A673 (cell line): ENCODE data around the gene LMAN1L. TPM values are rescaled to one million over a fixed set of nuclear protein-coding genes. Genes with fewer than 3 reads are reported as not detected.

Source experiments
- BruUV-seq: library from RNA; stranded (reverse); fragments of 400-500 nt; replicated peaks from 2 replicates; lab custom pipeline; 2021; lab: Mats Ljungman, UMichigan
- CTCF ChIA-PET: fragments of 300-600 bp; sonication (Branson Sonifier 250); formaldehyde crosslinking; loops from one replicate; lab custom pipeline; 2022; ENCODE audit warnings: antibody characterized with exemption; lab: Charles Lee
- POLR2A ChIA-PET: fragments of 300-600 bp; sonication (Branson Sonifier 250); formaldehyde crosslinking; loops from one replicate; lab custom pipeline; 2022; ENCODE audit warnings: antibody characterized with exemption; ENCODE audit not compliant: low non-redundant PET; lab: Charles Lee
- DNase-seq: peaks from one replicate; pipeline ENCODE4 v3.0.0-alpha.2; 2015; ENCODE audit warnings: low spot score
- H3K27ac ChIP-seq: fragments of 200-600 bp; sonication (generic); 2 replicates; pipeline ENCODE4 v1.5.1; 2016; ENCODE audit warnings: mixed run types, low read depth, mild to moderate bottlenecking, mixed read lengths, antibody characterized with exemption, low read length; ENCODE audit not compliant: poor library complexity, severe bottlenecking
- H3K27me3 ChIP-seq: fragments of 200-600 bp; sonication (generic); replicated peaks from 2 replicates; pipeline ENCODE4 v1.6.1; 2017; ENCODE audit warnings: mixed run types, low read depth, mild to moderate bottlenecking, mixed read lengths, antibody characterized with exemption, low read length; ENCODE audit not compliant: insufficient read depth, poor library complexity
- H3K36me3 ChIP-seq: fragments of 200-600 bp; sonication (generic); 2 replicates; pipeline ENCODE4 v1.6.1; 2016; ENCODE audit warnings: mixed run types, mild to moderate bottlenecking, mixed read lengths, antibody characterized with exemption, low read length; ENCODE audit not compliant: insufficient read depth, poor library complexity, severe bottlenecking
- H3K4me1 ChIP-seq: fragments of 200-600 bp; sonication (generic); 2 replicates; pipeline ENCODE4 v1.6.1; 2017; ENCODE audit warnings: mixed run types, mild to moderate bottlenecking, mixed read lengths, antibody characterized with exemption, low read length; ENCODE audit not compliant: insufficient read depth, poor library complexity, severe bottlenecking
- H3K4me3 ChIP-seq: fragments of 200-600 bp; sonication (generic); 2 replicates; pipeline ENCODE4 v1.5.1; 2016; ENCODE audit warnings: low read depth, mixed run types, mild to moderate bottlenecking, mixed read lengths, low read length; ENCODE audit not compliant: poor library complexity, severe bottlenecking
- H3K9me3 ChIP-seq: fragments of 200-600 bp; sonication (generic); 2 replicates; pipeline ENCODE4 v1.6.1; 2016; ENCODE audit warnings: mixed run types, low read depth, mild to moderate bottlenecking, mixed read lengths, antibody characterized with exemption, low read length; ENCODE audit not compliant: poor library complexity, severe bottlenecking
- EZH2 ChIP-seq: fragments of 200-600 bp; sonication (generic); IDR thresholded peaks from 2 replicates; pipeline ENCODE4 v1.6.1; 2017; ENCODE audit warnings: borderline replicate concordance, low read depth, mild to moderate bottlenecking, mixed read lengths, antibody characterized with exemption, low read length; ENCODE audit not compliant: poor library complexity, severe bottlenecking
- intact Hi-C: fragments of 100-400 bp; cut with micrococcal nuclease; formaldehyde crosslinking; loops from one replicate; pipeline ENCODE4 v1.10.0; 2022; ENCODE audit not compliant: unreplicated experiment
- total RNA-seq: library from RNA; stranded (reverse); gene quantifications from 2 replicates; pipeline ENCODE4 v1.2.3, GENCODE V29; 2021
- TF ChIP-seq, protein P1 (sequence below): fragments of 300-800, 200-600 bp; sonication (generic); conservative IDR thresholded peaks from 2 replicates; pipeline ENCODE4 v1.5.1; 2017; ENCODE audit warnings: low read depth, mild to moderate bottlenecking, antibody characterized with exemption, low read length, moderate library complexity, mixed read lengths

LMAN1L gene
- total RNA-seq, 1 experiment from 2014 or later = 0.80 TPM

DNA sequence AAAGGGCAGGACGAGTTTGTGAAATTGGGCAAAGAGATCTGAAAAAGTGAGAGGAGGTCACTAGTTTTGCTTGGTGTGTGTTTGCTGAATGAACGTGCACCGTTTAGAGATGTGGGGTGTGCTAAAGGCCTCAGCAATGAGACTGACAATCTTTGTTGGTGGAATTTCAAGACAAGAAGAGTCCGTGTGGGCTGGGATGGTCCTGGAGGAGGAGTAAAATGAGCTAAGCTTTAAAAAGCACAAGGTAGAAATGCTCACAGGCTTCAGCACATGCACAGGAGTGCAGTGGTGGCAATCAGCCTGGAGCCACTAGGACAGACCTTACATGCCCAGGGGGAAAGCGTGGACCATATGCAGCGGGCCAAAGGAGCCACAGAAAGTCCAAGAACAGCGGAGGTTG, 12.3 kb downstream of the LMAN1L start:
- POLR2A ChIA-PET = no interaction called here
- TF ChIP-seq EZH2 = no peak
- TF ChIP-seq, protein P1, sequence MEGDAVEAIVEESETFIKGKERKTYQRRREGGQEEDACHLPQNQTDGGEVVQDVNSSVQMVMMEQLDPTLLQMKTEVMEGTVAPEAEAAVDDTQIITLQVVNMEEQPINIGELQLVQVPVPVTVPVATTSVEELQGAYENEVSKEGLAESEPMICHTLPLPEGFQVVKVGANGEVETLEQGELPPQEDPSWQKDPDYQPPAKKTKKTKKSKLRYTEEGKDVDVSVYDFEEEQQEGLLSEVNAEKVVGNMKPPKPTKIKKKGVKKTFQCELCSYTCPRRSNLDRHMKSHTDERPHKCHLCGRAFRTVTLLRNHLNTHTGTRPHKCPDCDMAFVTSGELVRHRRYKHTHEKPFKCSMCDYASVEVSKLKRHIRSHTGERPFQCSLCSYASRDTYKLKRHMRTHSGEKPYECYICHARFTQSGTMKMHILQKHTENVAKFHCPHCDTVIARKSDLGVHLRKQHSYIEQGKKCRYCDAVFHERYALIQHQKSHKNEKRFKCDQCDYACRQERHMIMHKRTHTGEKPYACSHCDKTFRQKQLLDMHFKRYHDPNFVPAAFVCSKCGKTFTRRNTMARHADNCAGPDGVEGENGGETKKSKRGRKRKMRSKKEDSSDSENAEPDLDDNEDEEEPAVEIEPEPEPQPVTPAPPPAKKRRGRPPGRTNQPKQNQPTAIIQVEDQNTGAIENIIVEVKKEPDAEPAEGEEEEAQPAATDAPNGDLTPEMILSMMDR = no peak

DNA sequence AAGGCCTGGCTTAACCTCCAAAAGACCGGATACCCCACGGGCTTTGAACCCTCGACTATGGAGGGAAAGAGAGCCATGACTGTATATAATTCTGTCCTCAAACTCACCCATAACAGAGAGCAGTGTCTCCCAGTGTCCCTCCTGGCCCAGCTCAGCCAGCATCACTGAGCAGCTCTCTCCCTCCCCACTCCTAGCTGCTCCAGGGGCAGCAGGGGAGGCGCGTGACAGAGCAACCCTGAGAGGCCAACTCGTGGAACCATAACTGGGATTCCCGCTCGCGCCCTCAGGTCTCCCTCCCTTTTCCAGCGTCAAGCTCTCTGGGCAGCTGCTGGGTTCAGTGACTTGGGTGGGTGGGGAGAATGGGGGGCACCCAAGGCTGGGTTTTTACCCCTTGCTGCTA, 13.2 kb downstream of the LMAN1L start:
- Histone ChIP-seq H3K9me3 (no peaks in the 10 kb centered on the region), H3K36me3 (no peaks in the 10 kb centered on the region), H3K4me1 (peaks cover 9% of the 10 kb centered on the region), H3K4me3 (no peak overlapping the region), H3K27me3 (peaks cover 15% of the 10 kb centered on the region), H3K27ac (no peak overlapping the region)
- BruUV-seq = no TSS peak
- no peak for DNase-seq
- intact Hi-C loops = no loop called here
- ChIA-PET CTCF (interaction anchor here (0.6 to 1.2 kb wide), 2 partner anchors 42 to 116 kb away, joined by 3 to 8 read pairs; no protein-coding TSS in a partner anchor), POLR2A (interaction anchor here (0.6 kb wide), 1 partner anchor 414 kb away, joined by 3 read pairs; no protein-coding TSS in a partner anchor)
- TF ChIP-seq, protein P1 = no peak
- TF ChIP-seq EZH2 = no peak

More for the DNA sequence above, 12.3 kb downstream of the LMAN1L start:
- no peak for DNase-seq
- no TSS peak for BruUV-seq
- Histone ChIP-seq H3K4me3 (no peak overlapping the region), H3K9me3 (no peaks in the 10 kb centered on the region), H3K27ac (no peak overlapping the region), H3K4me1 (peaks cover 9% of the 10 kb centered on the region), H3K36me3 (no peaks in the 10 kb centered on the region), H3K27me3 (peaks cover 15% of the 10 kb centered on the region)
- CTCF ChIA-PET = interaction anchor here (0.6 kb wide), 1 partner anchor 19 kb away, joined by 3 read pairs; no protein-coding TSS in a partner anchor
- intact Hi-C loops = no loop called here

DNA sequence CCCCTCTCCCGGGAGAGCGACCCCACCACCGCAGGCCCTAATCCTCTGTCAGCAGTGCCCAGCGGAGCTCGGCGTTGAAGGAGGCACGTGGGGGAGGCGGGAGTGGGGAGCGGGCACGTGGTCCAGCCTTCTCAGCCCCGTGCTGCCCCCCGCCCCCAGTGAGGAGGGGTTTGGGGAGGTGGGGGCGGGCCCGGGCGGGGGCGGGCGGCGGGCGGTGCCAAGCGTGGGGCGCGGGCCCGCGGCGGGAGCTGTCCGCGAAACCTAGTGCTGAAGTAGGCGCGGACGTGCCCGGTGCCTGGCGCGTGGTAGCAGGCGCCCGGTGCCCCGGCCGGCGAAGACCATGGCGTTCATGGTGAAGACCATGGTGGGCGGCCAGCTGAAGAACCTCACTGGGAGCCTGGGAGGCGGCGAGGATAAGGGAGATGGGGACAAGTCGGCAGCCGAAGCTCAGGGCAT, 13.8 kb downstream of the LMAN1L start, which contains the start of gene CPLX3:
CPLX3 (plus strand) TSS at position 264 of the 456 bp plus-strand sequence; CDS start at position 341, 77 bp downstream.
- H3K4me3 ChIP-seq = no peak within 1 kb of the TSS
- H3K4me1 ChIP-seq = peaks cover 9% of the 10 kb centered on the region
- TF ChIP-seq, protein P1 = no peak
- TF ChIP-seq EZH2 = no peak
- H3K9me3 ChIP-seq = no peaks in the 10 kb centered on the region
- ChIA-PET CTCF (interaction anchor here (0.6 to 1.2 kb wide), 2 partner anchors 43 to 116 kb away, joined by 3 to 8 read pairs; no protein-coding TSS in a partner anchor), POLR2A (interaction anchor here (0.6 kb wide), 1 partner anchor 415 kb away, joined by 3 read pairs; no protein-coding TSS in a partner anchor)
- no peaks in the 10 kb centered on the region for H3K36me3 ChIP-seq
- DNase-seq = peak; percentile 47
- H3K27me3 ChIP-seq = peaks cover 15% of the 10 kb centered on the region
- no peak within 1 kb of the TSS for H3K27ac ChIP-seq
- BruUV-seq = no TSS peak
- intact Hi-C loops = no loop called here
